ENCODE results near the gene GID8.

The GID8 gene

GRCh38 chr20:62986257-62986800, 48.4 kb downstream of the GID8 start:
- no peak for DNase-seq (ENCODE audit: low read depth)

GRCh38 chr20:62987114-62987513, 49.2 kb downstream of the GID8 start:
- DNase-seq (ENCODE audit: low read depth) = no peak

GRCh38 chr20:62989201-62989601, 51.3 kb downstream of the GID8 start:
- DNase-seq (ENCODE audit: low read depth) = no peak

- DNase-seq (ENCODE audit: low read depth) = no peak
Measured at GRCh38 chr20:62990306-62990825, 52.4 kb downstream of the GID8 start.

- no peak for DNase-seq (ENCODE audit: low read depth)
Measured at GRCh38 chr20:62991196-62991807, 53.4 kb downstream of the GID8 start.

GRCh38 chr20:62991863-62992262, 53.9 kb downstream of the GID8 start:
- no peak for DNase-seq (ENCODE audit: low read depth)

- DNase-seq (ENCODE audit: low read depth) = no peak
Measured at GRCh38 chr20:62993856-62994494, 56.0 kb downstream of the GID8 start.

- no peak for DNase-seq (ENCODE audit: low read depth)
Measured at GRCh38 chr20:62994869-62995281, 56.9 kb downstream of the GID8 start.

GRCh38 chr20:62995481-62995880, 57.5 kb downstream of the GID8 start:
- DNase-seq (ENCODE audit: low read depth) = no peak

GRCh38 chr20:62995898-62996595, 58.1 kb downstream of the GID8 start:
- DNase-seq (ENCODE audit: low read depth) = no peak

GRCh38 chr20:62996596-62996982, 58.6 kb downstream of the GID8 start:
- DNase-seq (ENCODE audit: low read depth) = no peak

GRCh38 chr20:62997417-62998035, 59.6 kb downstream of the GID8 start:
- no peak for DNase-seq (ENCODE audit: low read depth)
